GM18907 (cell line): ENCODE results near the gene KCNQ5.
"Not testable (repeated sequence)": the region's sequence is repeated elsewhere in the genome, so short reads cannot be mapped to it uniquely, and the experiment has no call there.

Experiments
- ATAC-seq: cut with Tn5 transposase; IDR thresholded peaks from one replicate; pipeline ENCODE4 v1.9.1; 2021; ENCODE audit warnings: mild to moderate bottlenecking, moderate library complexity; ENCODE audit not compliant: unreplicated experiment

KCNQ5 gene

GRCh38 chr6:72946774-72947173 is 324.9 kb downstream of the KCNQ5 start:
- ATAC-seq, result no peak

GRCh38 chr6:72947534-72947933 is 325.7 kb downstream of the KCNQ5 start:
- no peak for ATAC-seq

- ATAC-seq, result no peak
These were observed 326.3 kb downstream of the KCNQ5 start for GRCh38 chr6:72948153-72948552.

GRCh38 chr6:72950114-72950860 is 328.4 kb downstream of the KCNQ5 start:
- ATAC-seq, result no peak

- no peak for ATAC-seq
These were observed 331.2 kb downstream of the KCNQ5 start for GRCh38 chr6:72952808-72953630.

- ATAC-seq, result no peak
These were observed 332.1 kb downstream of the KCNQ5 start for GRCh38 chr6:72953971-72954381.

GRCh38 chr6:72954716-72955115 is 332.9 kb downstream of the KCNQ5 start:
- no peak for ATAC-seq

GRCh38 chr6:72955666-72956065 is 333.8 kb downstream of the KCNQ5 start:
- ATAC-seq, result peak; percentile 56

GRCh38 chr6:72956272-72956671 is 334.4 kb downstream of the KCNQ5 start:
- ATAC-seq, result no peak

GRCh38 chr6:72959821-72960220 is 338.0 kb downstream of the KCNQ5 start:
- ATAC-seq, result no peak

GRCh38 chr6:72963946-72964345 is 342.1 kb downstream of the KCNQ5 start:
- no peak for ATAC-seq

GRCh38 chr6:72966628-72967280 is 344.9 kb downstream of the KCNQ5 start:
- no peak for ATAC-seq

- ATAC-seq, result no peak
These were observed 345.5 kb downstream of the KCNQ5 start for GRCh38 chr6:72967329-72967728.

GRCh38 chr6:72968704-72969103 is 346.8 kb downstream of the KCNQ5 start:
- no peak for ATAC-seq

- no peak for ATAC-seq
These were observed 347.8 kb downstream of the KCNQ5 start for GRCh38 chr6:72969666-72970065.

GRCh38 chr6:72972579-72972978 is 350.7 kb downstream of the KCNQ5 start:
- ATAC-seq, result no peak

GRCh38 chr6:72974276-72974675 is 352.4 kb downstream of the KCNQ5 start:
- no peak for ATAC-seq

GRCh38 chr6:72975352-72975752 is 353.5 kb downstream of the KCNQ5 start:
- no peak for ATAC-seq

GRCh38 chr6:72976484-72976883 is 354.6 kb downstream of the KCNQ5 start:
- no peak for ATAC-seq

- ATAC-seq, result peak; percentile 84
These were observed 355.2 kb downstream of the KCNQ5 start for GRCh38 chr6:72977114-72977513.

- not testable (repeated sequence) for ATAC-seq
These were observed 356.9 kb downstream of the KCNQ5 start for GRCh38 chr6:72978808-72979207.
